Peyer's patch (tissue), 4 donors: Measurements from ENCODE around the gene CELF4. TPM values are rescaled to one million over a fixed set of nuclear protein-coding genes. Genes with fewer than 3 reads are reported as not detected.

Source experiments
- DNase-seq, 3 donors: peaks; one replicate each; pipeline ENCODE4 v3.0.0-alpha.2; 2017 to 2019
- H3K27ac ChIP-seq, 4 donors: fragments of 200-600 bp; sonication (generic); one replicate each; pipeline ENCODE4 v1.5.1; 2016 to 2019
- H3K27me3 ChIP-seq, 2 donors: fragments of 200-600 bp; sonication (generic); one replicate each; pipeline ENCODE4 v1.5.1; 2019
- H3K36me3 ChIP-seq, 3 donors: fragments of 200-600 bp; sonication (generic); one replicate each; pipeline ENCODE4 v1.5.1; 2016 to 2019
- H3K4me1 ChIP-seq, 4 donors: fragments of 200-600 bp; sonication (generic); one replicate each; pipeline ENCODE4 v1.5.1; 2016 to 2019
- H3K4me3 ChIP-seq, 4 donors: fragments of 200-600 bp; sonication (generic); 1 replicate in 3 of 4; 2 replicates in 1 of 4; pipeline ENCODE4 v1.5.1; 2016 to 2019; ENCODE audit warnings: mild to moderate bottlenecking in 1 of 4
- H3K9me3 ChIP-seq, 4 donors: fragments of 200-600 bp; sonication (generic); one replicate each; pipeline ENCODE4 v1.5.1; 2016 to 2019; ENCODE audit warnings: mild to moderate bottlenecking in 1 of 4
- POLR2A ChIP-seq, 2 donors: fragments of 450-650 bp; IDR thresholded peaks; one replicate each; pipeline ENCODE4 v1.5.1; 2017; ENCODE audit warnings: antibody characterized with exemption in 2 of 2, mild to moderate bottlenecking in 2 of 2, moderate library complexity in 2 of 2
- total RNA-seq, 4 donors: library from RNA; depleted of rRNA; stranded (reverse); fragments of >200 nt; gene quantifications; one replicate each; pipeline ENCODE4 v1.1.0, GENCODE V29; 2016
- TF ChIP-seq, protein P1 (sequence below), 6 experiments: fragments of 450-650 bp in 4 of 6; fragments of 200-600 bp in 2 of 6; sonication (generic) in 1 of 6; IDR thresholded peaks; one replicate each; pipeline ENCODE4 v1.5.1; 2017 to 2019; ENCODE audit warnings: antibody characterized with exemption in 6 of 6, mild to moderate bottlenecking in 3 of 6, moderate library complexity in 1 of 6

CELF4 gene
- total RNA-seq, 4 donors from 2014 or later, result 0.35 to 4.8 TPM; not detected in 2

GRCh38 chr18:37538526-37539205 is 26.9 kb downstream of the CELF4 start:
- no peak overlapping the region for H3K27ac ChIP-seq
- no peaks in the 10 kb centered on the region for H3K9me3 ChIP-seq
- H3K27me3 ChIP-seq, result no peaks in the 10 kb centered on the region
- TF ChIP-seq, protein P1, sequence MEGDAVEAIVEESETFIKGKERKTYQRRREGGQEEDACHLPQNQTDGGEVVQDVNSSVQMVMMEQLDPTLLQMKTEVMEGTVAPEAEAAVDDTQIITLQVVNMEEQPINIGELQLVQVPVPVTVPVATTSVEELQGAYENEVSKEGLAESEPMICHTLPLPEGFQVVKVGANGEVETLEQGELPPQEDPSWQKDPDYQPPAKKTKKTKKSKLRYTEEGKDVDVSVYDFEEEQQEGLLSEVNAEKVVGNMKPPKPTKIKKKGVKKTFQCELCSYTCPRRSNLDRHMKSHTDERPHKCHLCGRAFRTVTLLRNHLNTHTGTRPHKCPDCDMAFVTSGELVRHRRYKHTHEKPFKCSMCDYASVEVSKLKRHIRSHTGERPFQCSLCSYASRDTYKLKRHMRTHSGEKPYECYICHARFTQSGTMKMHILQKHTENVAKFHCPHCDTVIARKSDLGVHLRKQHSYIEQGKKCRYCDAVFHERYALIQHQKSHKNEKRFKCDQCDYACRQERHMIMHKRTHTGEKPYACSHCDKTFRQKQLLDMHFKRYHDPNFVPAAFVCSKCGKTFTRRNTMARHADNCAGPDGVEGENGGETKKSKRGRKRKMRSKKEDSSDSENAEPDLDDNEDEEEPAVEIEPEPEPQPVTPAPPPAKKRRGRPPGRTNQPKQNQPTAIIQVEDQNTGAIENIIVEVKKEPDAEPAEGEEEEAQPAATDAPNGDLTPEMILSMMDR (IDR thresholded peaks at IDR 0.05), result no peak
- TF ChIP-seq POLR2A (IDR thresholded peaks at IDR 0.05), result no peak
- H3K36me3 ChIP-seq, result no peaks in the 10 kb centered on the region
- DNase-seq, result no peak
- no peak overlapping the region for H3K4me3 ChIP-seq
- no peaks in the 10 kb centered on the region for H3K4me1 ChIP-seq

- Histone ChIP-seq H3K36me3 (no peaks in the 10 kb centered on the region), H3K27ac (no peak overlapping the region), H3K4me1 (no peaks in the 10 kb centered on the region), H3K4me3 (no peak overlapping the region), H3K27me3 (no peaks in the 10 kb centered on the region), H3K9me3 (no peaks in the 10 kb centered on the region)
- DNase-seq, result peak; percentile 43 to 77 (median 73)
- TF ChIP-seq POLR2A (IDR thresholded peaks at IDR 0.05), result no peak
- TF ChIP-seq, protein P1 (IDR thresholded peaks at IDR 0.05), result peak; percentile 29 to 71 (median 61)
Observed at GRCh38 chr18:37537868-37538525, 27.6 kb downstream of the CELF4 start.

DNA sequence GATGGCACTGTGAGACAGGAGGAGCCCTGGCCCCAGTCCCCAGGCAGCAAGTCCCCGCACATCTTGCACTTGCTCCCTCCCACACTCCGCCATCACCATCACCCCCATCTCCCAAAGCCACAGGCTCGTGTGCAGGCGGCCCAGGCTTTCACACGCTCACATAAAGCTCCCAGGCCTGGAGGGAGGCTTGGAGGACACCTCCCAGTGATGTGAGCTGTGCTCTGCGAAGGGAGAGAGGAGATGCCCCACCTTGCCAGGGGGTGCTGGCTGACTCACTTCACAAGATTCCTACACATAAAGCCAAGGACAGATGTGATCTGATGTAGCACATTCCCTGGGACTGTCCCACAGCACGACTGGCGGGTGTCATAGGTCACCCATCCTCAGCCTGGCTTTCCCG is 28.9 kb downstream of the CELF4 start:
- Histone ChIP-seq H3K36me3 (no peaks in the 10 kb centered on the region), H3K4me3 (no peak overlapping the region), H3K9me3 (no peaks in the 10 kb centered on the region), H3K27ac (no peak overlapping the region), H3K4me1 (no peaks in the 10 kb centered on the region), H3K27me3 (no peaks in the 10 kb centered on the region)
- TF ChIP-seq POLR2A (IDR thresholded peaks at IDR 0.05), result no peak
- TF ChIP-seq, protein P1 (IDR thresholded peaks at IDR 0.05), result no peak
- DNase-seq, result no peak

DNA sequence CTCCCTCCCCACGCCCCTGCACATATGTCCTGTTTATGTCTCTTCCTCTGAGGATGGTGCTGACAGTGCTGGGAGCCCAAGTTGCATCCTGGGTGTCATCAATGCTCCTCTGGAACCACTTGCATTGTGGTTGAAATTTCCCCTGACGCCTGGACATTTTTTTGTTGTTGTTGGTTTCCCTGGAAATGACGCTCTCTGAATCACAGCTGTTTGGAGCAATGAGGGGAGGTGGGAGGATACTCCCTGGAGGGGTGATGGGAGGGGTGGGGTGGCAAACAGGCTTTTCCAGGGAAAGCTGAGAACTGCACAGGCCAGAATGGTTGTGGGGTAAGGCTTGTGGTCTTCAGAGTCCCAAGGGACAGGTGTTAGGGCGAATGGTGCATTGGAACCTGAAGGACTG is 29.6 kb downstream of the CELF4 start:
- no peak for TF ChIP-seq POLR2A (IDR thresholded peaks at IDR 0.05)
- TF ChIP-seq, protein P1 (IDR thresholded peaks at IDR 0.05), result no peak
- Histone ChIP-seq H3K36me3 (no peaks in the 10 kb centered on the region), H3K4me3 (no peak overlapping the region), H3K4me1 (no peaks in the 10 kb centered on the region), H3K9me3 (no peaks in the 10 kb centered on the region), H3K27ac (no peak overlapping the region), H3K27me3 (no peaks in the 10 kb centered on the region)
- DNase-seq, result no peak

GRCh38 chr18:37534627-37535026 is 31.0 kb downstream of the CELF4 start:
- Histone ChIP-seq H3K4me1 (no peaks in the 10 kb centered on the region), H3K36me3 (no peaks in the 10 kb centered on the region), H3K27ac (no peak overlapping the region), H3K4me3 (no peak overlapping the region), H3K9me3 (no peaks in the 10 kb centered on the region), H3K27me3 (no peaks in the 10 kb centered on the region)
- TF ChIP-seq POLR2A (IDR thresholded peaks at IDR 0.05), result no peak
- TF ChIP-seq, protein P1 (IDR thresholded peaks at IDR 0.05), result no peak
- DNase-seq, result no peak
